ENCODE measurements around the gene SLC16A8.
"Not testable (repeated sequence)": the region's sequence is repeated elsewhere in the genome, so short reads cannot be mapped to it uniquely, and the experiment has no call there.

SLC16A8 gene

DNA sequence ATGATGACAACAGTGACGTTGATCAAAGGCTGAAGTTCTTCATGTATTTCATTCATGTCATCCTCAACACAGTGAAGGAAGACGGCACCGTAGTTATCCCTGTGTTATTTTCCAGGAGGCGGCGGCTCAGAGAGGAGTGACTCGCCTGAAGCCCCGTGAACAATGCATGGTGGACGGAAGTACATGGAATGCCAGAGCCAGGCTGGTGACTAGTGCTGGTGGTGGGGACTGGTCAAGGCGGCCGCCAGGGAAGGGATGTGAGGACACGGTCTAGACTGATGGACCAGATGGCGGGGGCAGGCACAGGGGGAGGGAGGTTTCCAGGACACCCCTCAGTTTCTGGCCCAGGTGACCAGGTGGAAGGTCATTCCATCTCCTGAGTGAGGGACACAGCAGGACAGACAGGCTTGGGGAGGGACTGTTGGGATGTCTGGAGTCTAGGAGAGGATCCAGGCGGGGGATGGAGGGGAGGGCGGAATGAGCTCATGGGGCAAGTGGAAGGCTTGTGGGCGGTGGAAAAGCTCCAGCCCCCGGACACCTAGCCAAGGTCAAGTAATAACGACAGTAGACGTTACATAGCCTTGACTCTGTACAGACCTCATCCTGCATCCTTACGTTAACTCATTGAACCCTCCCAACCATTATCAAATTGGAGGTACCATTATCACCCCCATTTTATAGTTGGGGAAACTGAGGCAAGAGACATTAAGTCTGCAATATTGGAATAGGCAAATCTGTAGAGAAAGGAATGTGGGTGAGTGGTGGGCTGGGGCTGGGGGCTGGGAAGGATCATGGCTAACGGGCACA is 42.8 kb downstream of the SLC16A8 start:
- no peak for DNase-seq

DNA sequence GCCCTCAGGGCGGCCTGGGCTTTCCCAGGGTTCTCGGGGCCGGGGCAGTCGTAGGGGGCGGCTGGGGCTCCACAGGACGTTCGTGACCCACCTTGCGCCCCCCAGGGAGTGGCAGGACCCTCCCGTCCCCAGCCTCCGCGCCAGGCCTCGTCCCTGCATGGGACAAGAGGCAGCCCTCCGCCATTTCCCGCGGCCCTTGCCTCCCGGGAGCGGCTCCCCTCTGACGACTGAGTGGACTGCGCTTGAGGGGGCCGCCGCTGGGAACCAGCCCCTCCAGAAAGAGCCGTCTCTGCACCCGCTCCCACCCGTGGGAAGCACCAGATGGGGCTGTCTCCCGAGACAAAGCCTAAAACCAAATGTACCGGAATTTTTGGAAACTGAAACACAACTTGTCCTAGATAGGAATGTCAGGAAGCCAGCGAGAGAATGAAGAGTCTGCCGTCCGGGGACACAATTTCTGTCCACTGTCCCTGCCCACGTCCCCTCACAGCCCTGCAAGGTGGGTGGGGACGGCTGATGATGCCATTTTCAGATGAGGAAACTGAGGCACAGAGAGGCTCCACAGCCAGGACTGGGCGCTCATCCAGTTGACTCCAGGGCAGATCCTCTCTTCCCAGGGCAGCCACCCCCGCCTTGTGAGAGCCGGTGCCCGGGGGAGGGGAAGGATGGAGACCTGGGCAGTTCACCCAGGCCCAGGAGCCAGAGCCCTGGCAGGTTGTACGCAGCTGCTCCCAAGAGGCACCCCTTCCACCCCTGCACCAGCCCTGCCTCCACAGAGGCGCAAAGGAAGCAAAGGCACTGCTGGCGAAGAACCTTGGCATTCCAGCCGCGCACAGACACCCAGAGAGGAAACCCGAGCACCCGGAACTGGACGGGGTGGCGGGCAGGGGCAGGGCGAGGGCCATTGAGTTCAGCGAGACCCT is 44.8 kb downstream of the SLC16A8 start:
- no peak for DNase-seq

DNA sequence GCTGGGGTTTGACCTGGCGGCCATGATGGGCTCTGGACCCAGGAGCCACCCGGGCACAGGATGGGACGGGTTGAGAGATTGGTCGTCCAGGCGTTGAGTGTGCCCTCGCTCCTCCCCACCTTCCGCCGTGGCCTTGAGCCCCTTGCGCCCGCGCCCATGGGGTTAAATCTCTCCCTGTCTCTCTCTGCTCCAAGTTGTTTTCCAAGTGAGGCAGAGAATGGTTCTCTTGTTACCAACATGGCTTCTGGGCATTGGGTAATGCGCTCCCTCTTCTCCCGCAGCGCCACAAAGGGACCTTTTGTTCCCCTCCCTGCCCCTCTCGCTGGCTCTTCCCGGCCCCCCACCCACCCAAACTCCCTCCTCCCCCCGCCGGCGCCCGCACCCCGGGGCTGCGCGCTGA is 45.6 kb downstream of the SLC16A8 start:
- DNase-seq: peak; percentile 79 to 90

DNA sequence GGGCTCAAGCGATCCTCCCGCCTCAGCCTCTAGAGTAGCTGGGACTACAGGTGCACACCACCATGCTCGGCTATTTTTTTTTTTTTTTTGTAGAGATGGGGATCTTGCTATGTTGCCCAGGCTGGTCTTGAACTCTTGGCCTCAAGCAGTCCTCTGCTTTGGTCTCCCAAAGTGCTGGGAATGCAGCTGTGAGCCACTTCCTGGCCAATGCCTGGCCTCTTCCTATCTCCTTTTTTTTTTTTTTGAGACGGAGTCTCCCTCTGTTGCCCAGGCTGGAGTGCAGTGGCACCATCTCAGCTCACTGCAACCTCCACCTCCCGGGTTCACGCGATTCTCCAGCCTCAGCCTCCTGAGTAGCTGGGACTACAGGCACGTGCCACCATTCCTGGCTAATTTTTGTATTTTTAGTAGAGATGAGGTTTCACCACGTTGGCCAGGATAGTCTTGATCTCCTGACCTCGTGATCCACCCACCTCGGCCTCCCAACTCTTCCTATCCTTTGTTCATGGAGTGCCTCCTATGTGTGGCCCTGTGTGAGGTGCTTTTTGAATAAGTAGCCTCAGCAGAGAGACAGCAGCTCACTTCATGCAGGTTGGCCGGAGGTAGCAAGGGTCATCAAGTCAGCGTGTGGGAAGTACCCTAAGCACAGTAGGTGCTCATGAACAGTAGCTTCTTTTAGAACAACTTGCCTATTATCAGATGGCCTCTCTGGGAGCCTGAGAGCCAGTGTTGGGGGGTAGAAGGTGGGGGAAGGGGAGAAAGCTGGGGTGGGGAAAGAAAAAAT is 46.4 kb downstream of the SLC16A8 start:
- not testable (repeated sequence) for DNase-seq

DNA sequence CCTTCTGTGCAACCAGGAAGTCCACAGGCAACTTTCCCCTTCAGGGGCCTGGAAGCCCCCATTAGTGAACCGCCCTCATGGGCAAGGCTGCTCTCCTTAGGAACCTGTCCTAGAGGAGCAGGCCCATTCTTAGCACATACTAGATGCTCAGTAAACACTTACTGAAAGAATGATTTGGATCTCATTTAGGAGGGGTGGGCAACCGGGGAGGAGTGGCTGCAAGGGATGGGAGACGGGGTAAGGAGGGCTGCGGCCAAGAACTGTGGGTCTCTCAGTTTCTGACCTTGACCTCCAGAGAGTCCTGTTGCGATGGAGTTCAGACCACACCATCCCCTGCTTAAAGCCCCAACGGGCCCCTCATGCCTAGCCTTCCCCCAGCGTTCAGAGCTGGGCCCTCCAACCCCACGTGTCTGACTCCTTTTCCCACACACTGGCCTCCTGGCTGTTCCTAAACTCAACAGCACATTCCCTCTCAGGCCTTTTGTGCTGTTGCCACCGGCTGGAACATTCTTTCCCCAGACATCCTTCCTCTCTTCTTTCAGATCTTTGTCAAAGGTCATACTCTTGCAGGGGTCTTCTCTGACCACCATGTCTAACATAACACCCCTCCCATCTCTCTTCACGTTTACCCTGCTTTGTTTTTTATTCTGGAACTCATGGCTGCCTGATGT is 47.5 kb downstream of the SLC16A8 start:
- DNase-seq: no peak

DNA sequence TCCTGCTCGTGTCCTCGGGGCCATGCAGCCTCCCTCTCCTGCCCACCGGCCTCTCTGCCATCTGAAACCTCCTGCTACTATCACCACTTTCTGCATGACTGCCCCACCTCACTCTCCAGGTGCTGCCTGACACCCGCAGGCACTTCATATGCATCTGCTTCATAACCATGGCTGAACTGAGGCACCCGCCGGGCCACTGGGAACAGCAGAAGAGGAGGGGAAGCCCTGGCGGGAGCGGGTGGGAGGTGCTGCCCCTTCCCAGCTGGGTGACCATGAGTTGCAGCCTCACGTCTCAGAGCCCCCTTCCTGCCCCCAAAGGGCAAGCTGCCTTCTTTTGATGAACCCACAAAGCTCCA is 48.5 kb downstream of the SLC16A8 start:
- DNase-seq: no peak

DNA sequence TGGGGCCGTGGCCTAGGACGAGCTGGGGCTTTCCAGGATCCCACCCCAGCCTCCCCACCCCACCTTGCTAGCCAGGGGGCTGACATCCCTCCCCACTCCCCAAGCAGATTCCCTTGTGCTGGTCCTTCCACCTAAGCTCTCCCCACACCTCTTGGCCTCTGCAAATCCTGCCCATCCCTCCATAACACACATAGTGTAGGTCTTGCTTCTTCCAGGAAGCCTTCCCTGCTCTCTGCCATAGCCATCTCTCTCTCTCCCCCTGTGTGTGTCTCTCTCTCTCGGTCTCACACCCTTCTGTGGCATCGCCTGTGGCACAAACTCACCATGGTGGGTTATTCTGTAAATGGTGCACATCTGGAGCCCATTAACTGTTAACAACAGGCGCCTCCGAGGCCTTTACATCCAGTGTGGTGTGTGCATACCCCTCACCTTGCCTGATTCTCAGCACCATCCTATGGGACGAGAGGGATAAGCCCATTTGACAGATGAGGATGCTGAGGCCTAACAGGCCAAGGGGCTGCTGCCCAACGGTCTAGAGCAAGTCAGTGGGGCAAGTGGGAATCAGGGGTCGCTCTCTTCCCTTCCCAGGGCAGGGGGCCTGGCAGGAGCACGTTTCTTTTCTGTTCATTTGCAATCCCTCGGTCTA is 49.0 kb downstream of the SLC16A8 start:
- no peak for DNase-seq

DNA sequence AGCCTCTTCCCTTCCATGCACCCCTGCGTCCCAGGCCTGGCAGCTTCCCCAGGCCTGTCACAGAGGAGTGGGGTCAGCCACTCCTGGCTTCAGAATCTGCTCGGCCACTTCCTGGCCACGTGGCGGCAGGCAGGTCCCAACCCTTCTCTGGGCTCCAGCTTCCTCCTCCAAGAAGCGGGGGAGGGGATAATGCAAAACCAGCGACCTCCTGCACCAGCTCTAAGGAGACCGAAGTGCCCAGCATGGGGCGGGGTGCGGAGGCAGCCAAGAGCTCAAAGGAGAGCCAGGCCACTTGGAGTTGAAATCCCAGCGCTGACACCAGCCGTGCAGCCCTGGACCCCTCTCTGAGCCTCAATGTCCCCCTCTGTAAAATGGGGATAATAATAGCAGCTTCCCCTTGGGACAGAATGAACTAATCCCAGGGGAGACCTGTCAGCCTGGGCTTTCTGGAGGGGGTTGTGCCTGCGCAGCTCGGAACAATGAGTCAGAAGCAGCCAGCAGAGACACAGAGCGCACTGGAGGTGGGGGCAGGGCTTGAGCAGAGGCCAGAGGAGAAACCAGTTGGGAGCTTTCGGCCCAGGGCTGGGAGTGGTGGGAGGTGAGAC is 49.6 kb downstream of the SLC16A8 start:
- DNase-seq: peak; percentile 79 to 84

DNA sequence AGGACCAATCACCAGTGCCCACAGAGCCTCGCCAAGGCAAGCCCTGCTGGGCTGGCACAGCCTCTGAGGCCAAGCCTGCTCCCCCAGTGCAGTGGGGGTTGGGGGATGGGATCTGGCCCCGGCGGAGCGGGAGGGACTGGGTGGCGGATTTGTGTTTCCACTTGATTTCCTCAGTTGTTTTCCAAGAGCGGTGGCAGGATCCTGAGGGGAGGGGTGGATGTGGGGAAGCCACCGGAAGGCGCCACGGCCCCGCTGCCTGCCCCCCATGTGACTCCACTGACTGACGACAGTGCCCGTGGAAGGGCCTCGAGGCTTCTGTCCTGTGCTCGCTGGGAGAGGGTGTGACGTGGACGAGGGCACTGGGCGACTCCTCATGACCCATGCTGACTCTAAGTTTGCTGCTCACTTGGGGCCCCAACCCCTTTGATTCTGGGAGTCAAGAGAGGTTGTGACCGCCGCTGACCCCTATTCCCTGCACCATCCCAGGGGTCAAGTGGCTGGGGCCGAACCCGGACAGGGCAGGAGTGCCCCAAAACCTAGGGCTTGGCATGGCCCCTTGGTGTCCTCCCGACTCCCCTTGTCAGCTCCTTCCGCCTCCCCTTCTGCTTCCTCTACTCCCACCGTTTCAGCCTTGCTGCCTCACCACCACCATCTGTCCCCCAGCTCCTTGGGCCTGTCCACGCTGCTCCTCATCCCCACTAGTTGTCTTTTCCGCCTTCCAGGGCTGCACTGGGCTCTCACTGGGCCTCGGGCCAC is 50.3 kb downstream of the SLC16A8 start:
- DNase-seq: peak; percentile 81 to 92

DNA sequence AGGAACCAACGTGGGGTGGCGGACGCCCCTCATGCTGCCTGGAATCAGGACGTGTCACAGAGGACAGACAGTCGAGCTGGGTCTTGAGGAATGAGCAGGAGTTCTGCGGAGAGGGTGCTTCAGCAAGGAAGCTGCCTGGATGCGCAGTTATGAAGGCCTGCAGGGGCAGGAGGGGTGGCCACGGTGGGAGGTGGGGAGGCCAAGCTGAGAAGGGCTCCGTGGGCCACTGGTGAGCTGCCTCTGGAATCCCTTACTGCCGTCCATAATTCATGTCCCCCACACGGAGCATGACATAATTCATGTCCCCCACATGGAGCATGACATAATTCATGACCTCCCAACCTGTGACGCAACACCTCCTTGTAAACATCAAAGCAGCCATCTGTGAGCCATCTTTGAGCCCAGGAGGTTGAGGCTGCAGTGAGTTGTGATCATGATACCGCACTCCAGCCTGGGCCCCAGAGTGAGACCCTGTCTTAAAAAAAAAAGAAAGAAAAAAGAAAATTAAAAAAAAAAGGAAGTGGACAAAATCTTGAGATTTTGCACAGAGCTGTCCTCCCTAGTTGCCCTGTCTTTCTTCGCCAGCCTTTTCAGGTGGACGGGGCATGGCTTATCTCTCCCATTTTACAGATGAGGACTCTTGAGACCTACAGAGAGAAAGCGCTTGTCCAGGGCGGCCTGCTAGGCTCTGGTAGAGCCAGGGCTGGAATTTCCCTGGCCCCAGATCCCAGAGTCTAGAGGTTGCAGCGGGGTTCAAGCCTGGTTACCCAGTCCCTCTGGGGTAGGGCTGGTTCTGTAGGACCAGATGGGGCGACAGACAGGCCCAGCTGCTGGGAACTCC is 51.1 kb downstream of the SLC16A8 start:
- no peak for DNase-seq

DNA sequence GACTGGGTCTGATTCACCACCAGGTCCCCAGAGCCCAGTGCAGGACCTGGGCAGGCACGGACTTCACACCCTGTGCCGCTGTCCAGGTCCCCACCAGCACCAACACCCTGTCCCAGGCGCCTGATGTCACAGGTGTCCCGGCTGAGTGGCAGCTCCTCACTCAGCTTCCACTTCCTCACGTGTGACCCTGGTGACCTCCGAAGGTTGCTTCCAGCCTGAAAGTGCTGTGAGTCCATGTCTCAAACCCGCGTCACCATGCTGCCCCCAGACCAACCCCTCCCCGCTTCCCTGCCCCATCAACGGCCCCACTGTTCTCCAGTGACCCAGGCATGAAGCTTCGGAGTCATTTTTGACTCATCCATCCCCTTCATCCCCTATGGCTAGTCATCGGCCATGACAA is 52.5 kb downstream of the SLC16A8 start:
- no peak for DNase-seq

DNA sequence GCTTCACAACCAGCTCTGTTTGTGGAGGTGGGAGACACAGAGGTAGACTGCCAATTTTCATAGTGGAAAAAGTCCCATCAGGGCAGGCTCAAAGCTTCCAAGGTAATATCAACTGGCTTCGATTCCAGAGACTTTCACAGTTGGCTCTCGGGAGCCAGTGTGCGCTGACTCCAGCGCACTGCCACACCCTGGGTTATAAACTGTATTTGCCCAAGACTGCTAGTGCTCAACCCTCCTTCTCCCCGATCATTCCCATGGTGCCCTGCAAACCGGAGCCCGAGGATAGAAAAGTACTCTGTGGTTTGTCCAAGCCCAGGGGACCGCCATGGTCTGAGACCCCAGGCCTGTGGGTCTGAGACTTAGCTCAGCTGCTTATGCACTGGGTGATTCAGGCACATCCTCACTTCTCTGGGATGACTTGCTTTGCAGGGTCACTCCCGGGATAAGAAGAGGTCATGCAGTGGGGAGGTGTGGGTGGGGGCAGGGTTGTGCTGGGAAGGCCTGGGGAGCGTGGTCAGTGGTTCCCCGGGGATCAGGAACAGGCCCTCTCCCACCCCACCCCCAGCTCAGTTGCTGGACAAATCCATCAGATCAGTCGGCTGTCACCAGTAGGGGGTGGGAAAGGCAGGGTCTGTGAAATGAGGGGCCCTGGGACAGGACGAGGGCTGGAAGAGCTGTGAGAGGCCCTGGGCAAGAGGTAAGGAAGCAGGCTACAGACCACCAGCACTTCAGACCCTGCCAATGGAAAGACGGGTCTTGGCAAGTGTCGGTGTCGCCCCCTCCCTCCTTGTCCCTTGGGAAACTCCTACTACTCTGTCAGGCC is 53.5 kb downstream of the SLC16A8 start:
- no peak for DNase-seq

DNA sequence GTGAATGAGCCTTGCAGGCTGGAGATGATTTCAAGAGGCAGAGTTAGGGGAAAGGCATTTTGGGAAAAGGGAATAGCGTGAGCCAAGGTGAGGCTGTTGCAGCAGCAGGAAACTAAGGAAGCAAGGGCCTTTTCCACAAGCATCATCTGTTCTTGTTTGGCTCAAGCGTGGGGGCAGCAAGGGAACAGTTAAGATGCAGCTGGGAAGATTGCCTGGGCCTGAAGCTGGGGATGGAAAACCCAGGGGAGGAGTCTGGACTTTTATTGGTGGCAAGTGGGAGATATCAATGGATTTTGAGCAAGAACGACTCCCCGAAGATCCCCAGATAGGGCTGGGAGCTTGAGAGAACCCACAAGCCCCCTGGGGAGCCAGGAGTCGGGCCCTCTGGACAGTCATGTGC is 54.1 kb downstream of the SLC16A8 start:
- no peak for DNase-seq

DNA sequence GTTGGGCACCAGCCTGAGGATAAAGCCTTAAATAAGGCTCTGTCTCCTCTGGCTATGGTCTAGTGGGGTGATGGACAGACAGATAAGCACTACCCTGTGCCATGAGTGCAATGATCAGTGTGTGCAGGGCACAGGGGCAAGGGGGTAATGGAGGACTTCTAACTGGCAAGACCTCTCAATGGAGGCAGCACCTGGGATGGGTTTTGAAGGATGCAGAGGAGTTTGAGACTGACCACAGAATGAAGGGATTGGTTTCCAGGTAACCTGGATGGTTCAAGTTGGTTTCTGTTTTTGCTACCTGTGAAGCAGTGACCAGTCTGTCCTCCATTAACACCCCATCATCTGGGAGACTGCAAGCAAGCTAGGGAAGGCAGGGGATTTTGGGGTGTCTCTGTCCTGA is 54.6 kb downstream of the SLC16A8 start:
- no peak for DNase-seq

DNA sequence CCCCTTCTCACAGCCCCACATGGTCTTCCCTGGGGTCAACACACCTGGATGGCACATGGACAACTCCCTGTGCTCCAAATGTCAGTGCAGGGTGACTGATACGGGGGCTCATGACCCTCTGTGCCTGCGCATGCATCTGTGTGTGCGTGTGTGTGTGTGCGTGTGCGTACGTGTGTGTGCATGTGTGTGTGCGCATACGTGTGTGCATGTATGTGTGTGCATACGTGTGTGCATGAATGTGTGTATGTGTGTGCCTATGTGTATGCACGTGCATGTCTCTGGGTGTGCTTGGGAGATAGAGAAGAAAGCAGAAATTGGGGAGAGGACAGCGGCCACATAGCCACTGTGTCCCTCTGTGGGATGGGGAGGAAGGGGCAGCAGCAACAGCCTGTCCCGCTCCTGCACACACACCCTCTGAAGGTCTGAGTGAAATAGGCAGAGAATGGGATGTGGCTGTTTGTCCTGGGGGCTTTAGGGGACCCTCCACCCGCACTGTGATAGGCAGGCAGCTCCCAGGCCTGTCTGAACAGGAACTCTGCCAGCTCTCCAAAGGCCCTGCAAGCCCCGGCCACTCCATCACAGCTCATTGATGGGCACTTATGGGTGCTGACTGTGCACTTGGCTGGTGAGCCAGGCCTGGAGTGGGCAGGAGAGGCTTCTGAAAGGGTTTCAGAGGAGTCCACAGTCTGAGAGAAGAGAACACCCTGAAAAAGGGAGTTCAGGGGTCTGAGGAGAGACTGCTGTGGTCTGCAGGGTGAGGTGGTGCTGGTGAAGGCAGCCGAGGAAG is 55.4 kb downstream of the SLC16A8 start:
- DNase-seq: no peak

Data from hippocampal formation (tissue), 2 donors.